Hematopoietic multipotent progenitor cell treated with erythropoietin and hydrocortisone succinate and interleukin-3 and kit ligand, for 15 days (in vitro differentiated cells): ENCODE results near the gene CFAP251.

Experiments used
- DNase-seq: peaks from one replicate; pipeline ENCODE4 v3.0.0-alpha.2; 2015; ENCODE audit warnings: low spot score

The CFAP251 gene

DNA sequence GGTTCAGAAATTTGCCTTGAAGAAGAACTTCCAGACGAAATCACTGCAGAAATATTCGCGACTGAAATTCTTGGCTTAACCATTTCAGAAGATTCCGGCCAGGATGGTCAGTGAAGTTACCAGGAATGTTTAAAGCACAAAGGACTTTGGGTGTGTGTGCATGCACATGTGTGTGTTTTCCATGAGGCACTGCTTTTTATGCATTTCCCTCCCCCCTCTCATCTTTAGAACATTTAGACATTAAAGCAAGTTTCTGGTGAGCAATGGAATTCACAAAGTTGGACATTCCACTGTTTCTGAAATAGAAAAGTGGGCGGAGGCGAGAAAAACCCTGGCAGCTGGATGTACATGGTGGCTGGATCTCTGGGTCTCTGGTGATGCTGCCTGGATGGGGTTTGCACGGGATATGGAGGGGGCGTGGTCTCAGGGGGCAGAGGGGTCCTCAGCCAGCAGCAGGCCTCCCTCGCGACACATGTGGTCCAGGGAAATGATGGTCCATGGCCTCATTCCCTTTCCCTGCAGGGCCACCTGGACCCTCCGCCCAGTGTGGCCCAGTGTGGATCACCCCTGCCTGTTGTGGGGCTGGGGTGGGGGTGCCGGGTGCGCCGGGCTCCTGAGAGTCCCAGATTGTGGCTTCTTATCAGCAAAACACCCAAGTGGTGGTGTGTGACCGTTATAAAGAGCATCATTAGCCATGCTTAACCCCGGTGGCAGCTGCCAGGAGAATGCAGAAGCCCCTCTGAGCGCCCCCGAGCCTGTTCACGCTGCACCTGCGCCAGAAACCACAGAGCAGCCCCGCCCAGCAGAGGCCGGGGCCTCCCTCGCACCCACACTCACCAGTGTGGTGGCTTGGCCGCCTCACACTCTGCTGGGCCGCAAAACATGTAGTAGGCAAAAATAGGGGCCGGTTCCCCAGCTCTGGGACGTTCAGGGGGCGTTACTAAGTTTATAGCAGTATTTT lies 85.5 kb downstream of the CFAP251 start:
- no peak for DNase-seq

DNA sequence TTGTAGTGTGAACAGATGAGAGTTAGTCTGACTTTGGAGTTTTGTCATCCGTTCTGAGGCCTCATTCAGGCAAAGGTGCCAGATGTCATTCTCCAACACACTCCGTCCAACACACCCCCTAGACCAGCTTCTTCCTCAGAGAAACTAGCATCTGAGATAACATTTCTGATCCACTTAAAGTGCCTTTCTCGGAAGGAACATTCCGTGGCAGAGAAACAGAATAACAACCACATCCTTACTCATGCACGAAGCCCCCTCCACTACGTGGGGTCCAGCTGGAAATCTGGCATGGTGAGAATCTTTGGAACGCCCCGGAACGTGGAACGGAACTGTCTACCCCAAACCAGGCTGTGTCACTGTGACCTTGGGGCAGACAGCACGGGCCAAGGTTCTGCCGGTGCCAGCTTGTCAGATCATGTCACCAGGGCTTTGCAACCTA lies 86.3 kb downstream of the CFAP251 start:
- no peak for DNase-seq

DNA sequence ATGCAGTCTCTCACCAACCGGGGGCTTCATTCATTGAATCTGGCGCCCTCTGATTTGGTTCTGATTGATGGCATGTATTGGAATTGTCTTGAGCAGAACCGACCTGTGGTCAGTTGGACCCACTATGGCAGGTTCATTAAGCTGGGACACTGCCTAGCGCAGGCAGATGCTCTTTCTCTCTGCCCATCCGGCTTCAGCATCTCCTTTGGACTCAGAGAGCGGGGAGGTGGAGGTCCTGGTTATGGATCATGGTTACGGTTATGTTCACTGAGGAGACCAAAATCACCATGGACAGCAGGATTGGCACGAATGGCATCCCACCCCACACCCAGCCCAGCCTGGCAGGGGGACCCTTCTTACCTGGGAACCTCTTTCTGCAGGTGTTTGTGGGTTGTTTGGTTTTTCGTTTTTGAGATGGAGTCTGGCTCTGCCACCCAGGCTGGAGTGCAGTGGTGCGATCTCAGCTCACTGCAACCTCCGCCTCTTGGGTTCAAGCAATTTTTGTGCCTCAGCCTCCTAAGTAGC lies 86.9 kb downstream of the CFAP251 start:
- DNase-seq = no peak

DNA sequence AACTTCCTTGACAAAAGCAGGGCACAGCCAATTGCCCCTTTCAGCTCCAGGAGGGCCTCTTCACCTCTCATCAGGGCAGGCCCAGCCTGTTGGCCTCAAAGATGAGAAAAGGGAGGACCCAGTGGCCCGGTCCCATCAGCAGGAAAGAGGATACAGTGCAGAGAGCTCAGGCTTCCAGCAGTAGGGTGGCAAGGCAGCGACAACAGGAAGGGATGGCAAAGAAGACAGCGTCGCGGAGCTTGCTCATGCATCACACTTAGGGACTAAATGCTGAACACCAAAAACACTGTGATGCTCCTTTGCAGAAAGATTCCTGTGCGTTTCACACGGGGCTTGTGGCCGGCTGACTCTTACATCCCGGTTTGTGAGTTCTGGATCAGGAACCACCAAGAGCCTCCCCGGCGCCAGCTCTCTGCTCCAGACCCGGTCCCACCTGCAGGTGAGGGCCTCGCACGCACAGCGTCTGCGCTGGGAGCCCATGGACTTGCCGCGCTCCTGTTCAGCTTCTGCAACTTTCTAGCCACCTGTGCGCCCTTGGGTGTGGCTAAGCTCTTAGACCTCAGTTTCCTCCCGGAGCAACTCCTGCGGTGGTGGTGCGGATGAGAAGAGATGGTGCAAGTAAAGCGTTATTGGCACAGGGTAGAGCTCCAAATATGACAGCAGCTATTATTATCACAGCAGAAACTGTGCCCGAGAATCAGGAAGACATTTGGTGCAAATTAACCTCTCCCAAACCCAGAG lies 88.0 kb downstream of the CFAP251 start:
- no peak for DNase-seq

DNA sequence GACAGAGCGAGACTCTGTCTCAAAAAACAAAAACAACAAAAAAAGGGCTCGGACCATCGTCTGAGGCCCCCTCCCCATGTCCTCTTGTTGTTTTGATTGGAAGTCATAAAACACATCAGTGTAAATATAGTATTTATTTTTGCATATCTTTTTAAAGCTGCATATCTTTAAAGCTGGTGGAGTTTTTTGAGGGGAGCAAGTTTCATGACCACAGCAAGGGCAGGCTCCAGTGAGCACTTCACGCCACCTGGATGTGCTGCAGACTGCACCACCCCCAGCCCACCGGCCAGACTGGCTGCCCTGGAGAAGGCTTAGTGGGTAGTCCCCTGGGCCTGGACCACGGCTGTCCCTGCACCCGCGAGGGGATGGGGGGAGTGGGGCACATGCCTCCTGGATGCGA lies 91.3 kb downstream of the CFAP251 start:
- no peak for DNase-seq

DNA sequence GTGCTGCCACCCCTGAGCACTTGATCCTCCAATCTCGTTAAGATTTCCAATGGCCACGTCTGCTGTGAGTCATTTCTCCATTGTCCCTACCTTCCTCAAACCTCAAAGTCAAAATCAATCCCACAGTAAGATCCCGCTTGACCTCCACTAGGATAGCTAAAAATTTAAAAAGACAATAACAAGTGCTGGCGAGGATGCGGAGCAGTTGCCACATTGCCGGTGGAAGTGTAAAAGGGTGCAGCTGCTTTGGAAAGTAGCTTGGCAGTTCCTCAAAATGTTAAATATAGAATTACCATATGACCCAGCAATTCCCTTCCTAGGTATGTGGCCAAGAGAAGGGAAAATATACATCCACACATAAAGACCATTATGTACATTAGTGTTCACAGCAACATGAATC lies 93.8 kb downstream of the CFAP251 start:
- no peak for DNase-seq

DNA sequence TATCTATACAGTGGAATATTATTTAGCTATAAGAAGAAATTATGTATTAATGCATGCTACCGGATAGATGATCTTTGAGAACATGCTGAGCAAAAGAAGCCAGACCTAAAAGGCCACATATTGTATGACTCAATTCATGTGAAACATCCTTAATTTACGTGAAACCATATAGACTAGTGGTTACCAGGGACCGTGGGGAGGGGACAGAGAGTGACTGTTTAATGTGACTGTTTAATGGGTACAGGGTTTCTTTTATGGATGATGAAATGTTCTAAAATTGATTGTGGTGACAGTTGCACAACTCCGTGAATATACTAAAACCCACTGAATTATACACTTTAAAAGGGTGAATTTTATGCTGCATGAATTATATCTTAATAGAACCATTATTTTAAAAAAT lies 94.7 kb downstream of the CFAP251 start:
- no peak for DNase-seq

DNA sequence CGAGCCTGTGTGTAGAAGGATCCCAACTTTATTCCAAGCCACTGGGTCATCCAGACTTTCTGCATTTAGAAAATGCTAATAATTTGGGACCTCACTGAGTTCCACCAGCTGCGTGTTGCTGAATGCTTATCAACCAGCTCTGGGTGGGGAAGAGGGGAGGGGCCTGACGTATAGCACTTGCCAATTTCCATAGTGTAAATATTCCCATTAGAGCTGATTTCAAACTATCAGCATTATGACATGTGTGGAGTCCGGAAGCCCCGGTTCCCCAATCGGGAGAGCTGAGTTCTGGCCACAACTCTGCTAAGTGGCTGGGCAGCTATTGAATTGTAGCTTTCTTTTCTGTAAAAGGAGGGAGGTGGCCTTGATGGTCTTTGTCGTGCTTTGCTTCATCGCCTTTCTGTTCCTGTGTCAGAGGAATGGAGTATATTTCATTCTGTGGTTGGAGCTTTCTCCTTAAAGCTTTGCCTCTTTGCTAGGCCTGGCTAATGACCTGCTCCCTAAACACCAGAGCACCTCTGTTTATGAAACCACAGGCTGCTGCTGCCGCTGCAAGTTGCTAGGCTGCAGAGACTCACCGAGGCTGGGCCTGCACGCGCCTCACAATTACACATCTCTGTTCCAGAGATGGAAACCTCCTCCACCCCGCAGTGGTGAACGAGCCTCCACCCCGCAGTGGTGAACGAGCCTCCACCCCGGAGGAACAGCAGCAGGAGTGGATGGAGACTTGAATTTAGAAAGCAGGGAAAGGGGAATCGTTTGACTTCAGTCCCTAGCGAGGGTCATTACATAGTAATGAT lies 95.6 kb downstream of the CFAP251 start:
- DNase-seq = peak; percentile 38

DNA sequence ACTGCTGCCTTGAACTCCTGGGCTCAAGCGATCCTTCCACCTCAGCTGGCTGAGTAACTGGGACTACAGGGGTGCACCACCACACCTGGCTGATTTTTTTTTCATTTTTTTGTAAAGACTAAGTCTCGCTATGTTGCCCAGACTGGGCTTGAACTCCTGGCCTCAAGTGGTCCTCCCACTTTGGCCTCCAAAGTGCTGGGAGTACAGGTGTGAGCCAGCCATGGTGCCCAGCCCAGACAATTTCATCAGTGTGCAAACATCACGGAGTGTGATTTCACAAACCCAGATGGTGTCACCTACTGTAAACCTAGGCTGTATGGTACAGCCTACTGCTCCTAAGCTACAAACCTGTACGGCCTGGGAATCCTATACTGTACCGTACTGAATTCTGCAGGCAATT lies 96.4 kb downstream of the CFAP251 start:
- DNase-seq = no peak

DNA sequence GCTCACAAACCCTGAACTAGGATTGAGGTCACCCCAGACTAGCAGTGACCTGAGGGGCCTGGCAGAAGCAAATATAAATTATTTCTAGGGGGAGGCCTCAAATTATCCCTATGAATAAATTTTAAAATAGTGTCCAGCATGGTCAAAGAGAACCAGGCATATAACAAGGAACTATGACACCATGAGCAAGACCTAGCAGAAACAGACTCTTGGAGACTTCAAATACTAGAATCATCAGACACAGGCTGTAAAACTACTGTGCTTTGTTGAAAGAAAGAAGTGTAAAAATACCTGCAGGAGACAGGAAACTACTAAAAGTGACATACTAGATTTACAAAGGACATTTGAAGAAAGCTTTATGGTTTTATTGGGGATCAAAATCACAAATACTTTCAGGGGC lies 100.1 kb downstream of the CFAP251 start:
- no peak for DNase-seq

DNA sequence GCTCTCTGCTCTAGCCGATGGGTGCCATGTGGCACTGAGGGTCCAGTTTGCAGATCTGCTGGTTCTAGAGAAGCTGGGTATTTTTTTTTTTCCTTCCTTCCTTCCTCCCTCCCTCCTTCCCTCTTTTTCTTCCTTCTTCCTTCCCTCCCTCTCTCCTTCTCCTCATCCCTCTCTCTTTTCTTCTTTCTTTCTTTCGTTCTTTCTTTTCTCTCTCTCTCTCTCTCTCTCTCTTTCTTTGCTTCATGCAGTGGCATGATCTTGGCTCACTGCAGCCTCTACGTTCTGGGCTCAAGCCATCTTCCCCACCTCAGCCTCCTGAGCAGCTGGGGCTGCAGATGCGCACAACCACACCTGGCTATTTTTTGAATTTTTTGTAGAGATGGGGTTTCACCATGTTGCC lies 100.5 kb downstream of the CFAP251 start:
- DNase-seq = no peak

DNA sequence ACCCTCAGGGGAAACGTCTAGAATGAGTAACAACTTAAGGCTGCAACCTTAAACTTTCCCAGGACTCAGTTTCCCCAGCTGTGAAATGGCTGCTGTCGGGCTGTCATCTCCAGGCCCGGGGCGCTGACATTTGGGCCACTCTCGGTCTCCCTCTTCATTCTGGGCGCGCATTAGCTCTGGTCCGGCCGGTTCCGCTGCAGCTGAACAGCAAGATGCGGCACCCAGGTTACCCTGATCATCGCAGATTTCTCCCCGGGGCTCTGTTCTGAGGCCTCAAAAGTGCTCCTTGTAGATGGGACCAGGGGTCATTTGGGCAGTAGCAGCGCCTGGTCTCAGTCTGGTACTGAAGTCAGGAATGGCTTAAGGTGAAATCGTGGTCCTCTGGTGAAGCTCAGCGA lies 102.4 kb downstream of the CFAP251 start:
- no peak for DNase-seq

DNA sequence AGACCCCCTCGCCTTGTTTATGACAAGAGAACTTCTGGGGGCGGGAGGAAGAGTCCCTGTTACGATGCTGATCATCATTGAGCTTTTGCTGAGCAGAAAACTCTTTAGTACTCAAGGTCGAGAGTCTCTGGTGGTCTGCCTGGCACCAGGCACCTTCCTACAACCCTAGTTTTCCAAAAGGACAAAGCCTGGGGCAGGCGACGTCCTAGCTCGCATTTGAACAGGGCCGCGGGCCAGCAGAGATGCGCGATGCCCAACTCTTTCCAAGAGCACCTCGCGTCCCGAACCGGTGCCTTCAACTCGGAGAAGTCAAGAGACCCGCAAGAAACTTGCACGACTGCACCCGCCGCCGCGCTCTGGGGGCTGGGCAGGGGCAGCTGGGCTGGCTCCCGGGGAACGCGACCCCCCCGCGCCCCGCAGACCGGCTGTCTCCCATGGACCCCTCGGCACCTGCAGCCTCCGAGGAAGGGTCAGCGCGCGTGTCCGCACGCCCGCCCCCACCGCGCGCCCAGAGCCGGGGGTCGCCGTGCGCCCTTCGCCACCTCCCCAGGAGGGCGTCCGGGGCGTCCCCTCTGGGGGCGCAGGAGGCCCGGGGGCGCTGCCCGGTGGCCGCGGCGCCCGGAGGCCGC lies 102.9 kb downstream of the CFAP251 start:
- no peak for DNase-seq

DNA sequence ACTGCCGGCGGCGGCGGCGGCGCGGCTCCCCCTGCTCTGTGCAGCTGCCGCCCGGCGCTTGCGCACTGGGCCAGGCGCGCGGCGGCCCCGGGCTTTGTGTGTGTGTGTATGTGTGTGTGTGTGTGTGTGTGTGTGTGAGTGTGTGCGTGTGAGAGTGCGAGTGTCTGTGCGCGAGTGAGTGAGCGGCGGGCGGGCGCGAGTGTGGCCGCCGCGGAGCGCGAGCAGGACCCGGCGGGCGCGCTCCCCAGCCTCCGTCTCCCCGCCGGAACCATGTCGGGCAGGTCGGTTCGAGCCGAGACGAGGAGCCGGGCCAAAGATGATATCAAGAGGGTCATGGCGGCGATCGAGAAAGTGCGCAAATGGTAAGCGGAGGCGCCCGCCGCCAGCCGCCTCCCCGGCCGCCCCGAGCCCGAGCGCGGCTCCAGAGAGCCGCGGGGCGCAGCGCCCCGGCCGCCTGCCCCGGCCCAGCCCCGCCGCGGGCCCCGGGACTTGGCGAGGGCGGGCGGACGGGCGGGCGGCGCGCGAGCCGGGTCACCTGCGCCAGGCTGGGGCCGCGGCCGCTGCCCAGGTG lies 103.5 kb downstream of the CFAP251 start, which contains the start of gene BCL7A:
BCL7A (plus strand) TSS at position 63 of the 571 bp plus-strand sequence; CDS start at position 271, 208 bp downstream.
- DNase-seq = peak; percentile 30

DNA sequence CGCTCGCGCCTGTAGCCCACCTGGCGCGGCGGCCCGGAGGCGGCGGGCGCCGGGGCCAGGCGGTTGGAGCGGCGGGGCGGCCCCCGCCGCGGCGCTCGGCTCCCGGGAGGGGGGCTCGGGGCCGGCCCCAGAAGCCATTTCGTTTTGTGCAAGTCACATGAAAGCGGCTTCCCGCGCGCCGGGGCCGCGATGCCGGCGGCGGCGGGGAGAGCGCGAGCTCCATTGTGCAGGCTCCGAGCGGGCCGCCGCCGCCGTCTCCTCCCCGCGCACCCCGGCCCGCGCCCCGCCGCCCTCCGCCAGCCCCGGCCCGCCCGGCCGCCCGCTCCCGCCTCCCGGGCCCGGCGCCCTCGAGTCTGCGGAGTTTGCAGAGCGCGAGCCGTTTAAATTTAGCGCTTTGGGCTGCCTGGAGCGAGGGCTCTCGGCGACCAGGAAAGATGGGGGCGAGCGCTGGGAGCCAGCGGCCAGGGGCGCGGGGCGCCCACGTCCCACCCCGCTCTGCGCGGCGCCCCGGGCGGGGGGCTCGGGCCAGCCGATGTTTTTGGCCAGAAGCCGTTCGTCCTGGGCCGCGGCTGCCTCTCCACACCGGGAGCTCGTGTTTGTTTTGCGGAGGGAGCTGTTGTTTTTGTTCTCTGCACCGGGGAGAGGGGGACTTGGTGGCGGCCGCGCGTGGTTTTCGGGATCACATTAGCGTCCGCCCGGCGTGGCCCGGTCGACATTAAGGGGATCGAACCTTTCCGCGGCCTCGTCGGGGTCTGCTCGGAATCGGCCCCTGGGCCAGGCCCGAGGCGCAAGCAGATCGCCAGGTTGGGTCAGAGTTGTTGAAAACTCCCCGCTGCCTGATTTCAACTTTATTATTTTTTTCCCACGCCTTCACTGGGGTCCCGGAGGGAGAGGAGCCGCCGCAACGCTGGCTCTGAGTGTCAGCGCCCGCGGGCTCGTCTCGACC lies 104.3 kb downstream of the CFAP251 start:
- no peak for DNase-seq

DNA sequence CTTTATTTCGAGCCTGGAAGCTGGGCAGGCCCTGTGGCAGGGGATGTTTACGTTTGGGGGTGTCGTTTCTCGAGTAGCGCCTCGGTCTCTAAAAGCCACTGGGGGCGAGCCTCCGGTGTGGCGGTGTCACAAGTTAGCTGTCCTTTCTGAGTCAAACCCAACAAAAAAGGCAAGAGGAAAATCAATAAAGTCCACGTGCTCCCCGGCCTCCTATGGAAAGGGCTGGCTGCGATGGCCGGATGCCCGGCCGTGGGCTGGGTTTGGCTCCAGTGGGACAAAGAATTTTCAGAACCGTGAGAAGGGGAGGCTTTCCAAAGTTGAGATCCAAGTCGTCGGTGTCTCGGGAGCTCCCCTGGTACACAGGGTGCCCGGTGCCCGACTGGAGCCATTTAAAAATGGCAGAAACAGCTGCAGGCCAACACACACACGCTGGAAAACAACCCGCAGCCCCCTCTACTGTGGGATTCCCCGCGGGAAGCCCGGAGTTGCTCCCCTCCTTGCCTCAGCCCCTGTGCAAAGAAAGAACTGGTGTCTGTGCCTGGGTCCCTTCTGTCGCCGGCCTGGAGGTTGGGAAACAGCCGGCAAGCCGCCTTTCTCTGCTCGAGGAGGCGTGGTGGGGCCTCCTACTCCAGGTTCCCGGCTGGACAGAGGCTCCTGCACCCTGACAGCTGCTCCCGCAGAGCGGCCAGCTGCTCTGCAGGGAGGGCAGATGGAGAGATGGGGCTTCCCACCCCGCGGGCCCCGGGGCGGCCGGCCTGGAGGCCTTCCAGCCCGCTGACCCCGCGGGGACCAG lies 105.1 kb downstream of the CFAP251 start:
- DNase-seq = no peak

DNA sequence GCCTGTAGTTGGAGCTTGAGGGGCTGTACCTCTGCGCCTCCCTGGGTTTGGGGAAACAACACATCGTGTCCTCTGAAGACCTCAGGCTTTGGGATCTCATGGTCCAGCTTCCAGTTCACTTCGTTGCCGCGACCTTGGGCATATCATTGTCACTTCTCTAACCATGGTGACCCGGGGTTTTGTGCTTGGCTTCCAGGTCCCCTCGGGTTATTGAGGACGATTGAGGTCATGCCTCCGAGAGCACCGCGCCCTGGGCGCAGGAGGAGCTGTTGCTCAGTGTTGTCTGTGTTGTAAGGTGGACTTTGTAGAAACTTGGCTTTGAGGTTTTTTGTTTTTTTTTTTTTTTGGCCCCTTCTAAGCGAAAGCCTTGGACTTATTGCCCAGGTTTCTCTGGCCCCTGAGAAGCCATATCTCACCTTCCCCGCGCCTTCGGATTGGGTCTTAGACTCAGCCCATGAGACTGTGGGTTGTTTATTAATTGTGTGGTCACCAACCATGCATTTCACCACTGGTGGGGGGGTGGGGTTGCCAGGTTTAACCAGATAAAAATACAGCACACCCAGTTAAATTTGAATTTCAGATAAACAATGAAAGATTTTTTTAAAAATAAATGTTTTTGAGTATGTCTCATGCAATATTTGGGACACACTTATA lies 105.9 kb downstream of the CFAP251 start:
- DNase-seq = no peak

DNA sequence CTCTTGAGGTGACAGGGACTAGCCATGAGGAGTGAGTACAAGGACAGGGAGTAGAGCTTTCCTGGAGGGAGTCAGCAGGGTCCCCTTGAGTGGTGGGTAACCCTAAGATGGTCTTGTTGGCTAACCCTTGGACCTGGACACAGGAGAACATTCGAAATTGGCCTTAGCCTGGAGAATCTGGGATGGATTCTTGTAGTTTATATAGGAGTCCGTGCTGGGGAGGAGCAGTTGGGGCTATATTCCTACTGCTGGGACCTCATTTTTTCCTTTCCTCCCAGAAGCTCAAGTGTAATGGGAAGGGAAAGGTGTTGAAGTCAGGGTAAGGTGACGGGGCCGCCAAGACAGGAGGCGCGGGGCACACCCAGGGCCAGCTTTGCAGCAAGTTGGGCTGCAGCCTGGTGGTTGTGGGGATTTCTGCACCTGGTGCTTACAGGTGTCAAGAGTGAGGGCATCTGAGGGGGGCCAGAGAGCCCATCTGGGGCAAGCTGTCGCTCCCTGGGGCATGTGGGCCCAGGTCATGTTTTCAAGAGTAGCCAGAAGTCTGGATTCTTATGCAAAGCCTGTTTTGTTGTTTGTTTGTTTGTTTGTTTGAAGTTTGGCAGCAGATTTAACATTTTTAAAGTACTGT lies 108.4 kb downstream of the CFAP251 start:
- no peak for DNase-seq
